Embryonic facial prominence (tissue), 1 donor: ENCODE data around the gene ANTXR2.

Experiments used
- DNase-seq: peaks from one replicate; pipeline ENCODE4 v3.0.0-alpha.2; 2016; ENCODE audit errors: extremely low spot score

ANTXR2 gene

DNA sequence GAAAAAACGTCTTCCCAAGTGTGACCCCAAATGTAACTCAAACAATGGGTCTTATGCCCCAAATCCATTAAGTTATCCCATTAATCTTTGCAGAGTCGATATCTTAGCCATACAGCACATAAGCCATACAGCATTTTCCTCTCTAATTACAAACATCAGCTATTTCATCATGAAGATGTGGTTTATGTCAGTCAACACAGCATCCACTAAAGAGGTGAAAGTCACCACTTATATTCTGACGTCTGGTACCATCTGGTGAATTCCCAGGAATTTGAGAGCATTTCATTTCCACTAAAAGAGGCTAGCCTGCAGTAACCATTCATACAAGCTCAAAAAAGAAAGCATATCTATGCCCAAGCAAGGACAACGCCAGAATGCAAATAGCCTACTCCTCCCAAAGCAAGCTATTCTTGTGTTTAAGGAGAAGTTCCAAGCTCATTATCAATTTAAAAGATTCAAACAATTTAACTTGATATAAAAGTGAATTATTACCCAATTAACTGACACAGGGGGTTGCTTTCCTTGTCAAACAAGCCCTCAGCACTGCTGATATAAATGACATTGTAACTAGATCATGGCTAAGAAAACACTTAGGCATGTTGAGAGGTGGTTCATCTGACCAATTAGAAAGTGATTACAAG, 203.3 kb downstream of the ANTXR2 start:
- no peak for DNase-seq

DNA sequence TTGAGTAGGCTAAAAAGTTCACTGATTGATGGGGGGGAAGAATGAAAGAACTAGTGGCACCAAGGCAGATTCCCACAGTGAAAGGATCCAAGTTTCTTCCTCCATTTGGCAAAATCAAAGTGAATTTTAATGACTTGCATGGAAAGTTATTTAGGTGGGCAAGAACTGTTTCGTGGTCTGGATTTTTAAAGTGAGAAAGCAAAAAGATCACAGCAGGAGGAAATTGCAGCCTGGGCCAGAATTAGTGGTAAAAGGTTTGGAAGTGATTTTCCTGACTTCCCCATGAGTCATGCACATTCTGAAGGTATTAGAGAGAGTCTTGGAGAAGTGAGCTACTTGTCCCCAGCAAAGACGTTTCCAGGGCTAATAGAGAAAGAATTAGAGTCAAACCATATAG, 207.8 kb downstream of the ANTXR2 start:
- DNase-seq: no peak

DNA sequence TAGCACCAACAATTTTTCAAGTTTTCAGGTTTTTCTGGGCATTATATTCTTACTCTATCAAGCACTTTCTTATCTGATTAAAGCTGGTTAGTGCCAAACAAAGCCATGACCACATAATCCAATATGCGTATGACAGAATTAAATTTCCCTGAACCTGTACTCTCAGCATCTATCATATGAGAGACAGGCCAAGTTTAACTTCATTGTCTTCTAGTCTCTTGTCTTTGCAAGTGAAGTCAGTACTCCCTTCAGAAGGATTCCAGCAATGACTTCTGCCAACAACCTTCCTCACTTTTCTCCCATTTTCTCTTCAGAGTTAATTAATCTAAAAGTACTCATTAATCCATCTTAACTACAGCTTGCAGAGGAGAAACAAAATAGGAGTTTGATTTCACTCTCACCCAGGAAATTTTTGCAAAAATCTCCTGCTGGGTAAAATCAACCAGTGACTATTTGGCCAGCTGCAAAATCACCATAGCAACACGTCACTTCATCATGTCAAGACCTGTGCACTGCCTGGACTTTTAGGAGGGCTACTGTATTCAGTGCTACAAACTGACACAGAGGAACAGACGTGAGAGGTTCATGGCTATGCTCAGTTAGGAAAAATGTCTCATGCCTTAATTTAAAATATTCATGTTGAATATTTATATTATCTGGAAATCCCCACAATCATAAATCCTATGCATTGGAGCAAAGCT, 208.4 kb downstream of the ANTXR2 start:
- no peak for DNase-seq

DNA sequence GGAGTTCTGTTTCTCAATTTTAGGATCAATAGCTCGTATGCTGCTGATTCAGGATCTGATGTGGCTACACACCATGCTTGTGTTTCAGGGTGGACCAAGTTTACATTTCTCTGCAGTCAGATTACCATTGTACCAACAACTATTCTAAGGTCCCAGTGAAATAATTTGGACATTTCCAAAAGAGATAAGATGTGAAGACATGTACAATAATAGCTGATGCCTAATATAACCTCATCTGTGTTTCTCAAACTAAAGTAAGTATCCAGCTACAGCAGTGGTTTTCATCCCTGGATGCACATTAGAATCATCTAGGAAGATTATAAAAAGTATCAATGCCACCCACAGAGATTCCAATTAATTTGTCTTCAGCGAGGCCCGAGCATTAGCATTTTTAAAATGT, 209.7 kb downstream of the ANTXR2 start:
- no peak for DNase-seq

DNA sequence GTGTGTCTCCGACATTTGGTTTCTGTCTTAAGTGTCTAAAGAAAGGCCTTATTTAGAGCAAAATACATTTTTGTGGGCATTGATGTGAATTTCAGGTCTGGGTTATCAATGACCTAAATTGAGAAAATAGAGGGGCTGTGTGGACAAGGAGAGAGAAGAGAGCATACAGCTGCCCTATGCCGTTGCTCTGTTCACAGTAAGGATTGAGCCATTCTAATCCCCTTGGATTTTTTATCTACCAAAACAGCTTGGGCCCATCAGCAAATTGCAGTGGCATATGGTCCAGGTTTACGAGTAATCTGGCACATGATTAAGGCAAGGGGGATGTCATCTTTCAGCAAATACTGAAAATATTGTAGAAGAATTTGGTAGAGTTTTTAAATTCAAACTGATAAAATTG, 210.2 kb downstream of the ANTXR2 start:
- no peak for DNase-seq

DNA sequence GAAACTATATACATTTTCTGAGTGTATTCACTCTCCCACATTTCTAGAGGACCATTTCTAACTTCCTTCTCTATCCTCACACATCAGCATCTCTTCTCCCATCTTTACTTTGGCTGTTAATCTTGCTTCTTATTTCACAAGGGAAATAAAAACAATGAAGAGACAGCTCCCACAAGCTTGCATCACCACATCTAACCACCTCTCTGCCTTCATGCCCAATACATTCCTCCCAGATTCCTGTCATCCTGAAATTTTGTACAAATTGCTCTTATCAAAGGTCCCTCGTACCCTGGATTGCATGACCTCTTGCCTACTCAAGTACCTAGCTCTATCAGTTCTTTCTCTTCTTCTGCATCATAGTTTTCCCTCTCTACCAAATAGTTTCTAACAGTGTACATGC, 215.2 kb downstream of the ANTXR2 start:
- no peak for DNase-seq

DNA sequence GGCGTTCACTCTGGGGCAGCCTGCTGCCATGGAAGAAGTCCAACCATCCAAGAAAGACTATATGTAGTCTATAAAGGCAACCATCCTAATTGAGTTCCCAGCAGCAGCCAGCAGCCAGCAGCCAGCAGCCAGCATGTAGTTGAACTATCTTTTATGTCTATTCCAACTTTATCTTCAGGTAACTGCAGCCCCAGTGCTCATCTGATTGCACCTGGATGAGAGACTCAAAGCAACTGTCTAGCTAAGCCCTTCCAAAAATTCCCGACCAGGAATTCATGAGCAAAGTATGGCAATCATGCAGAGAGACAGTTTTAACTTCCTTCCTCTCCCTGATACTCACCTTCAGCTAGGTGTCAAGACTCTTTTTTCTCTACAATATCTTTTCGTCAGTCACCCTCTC, 216.8 kb downstream of the ANTXR2 start:
- DNase-seq: no peak

DNA sequence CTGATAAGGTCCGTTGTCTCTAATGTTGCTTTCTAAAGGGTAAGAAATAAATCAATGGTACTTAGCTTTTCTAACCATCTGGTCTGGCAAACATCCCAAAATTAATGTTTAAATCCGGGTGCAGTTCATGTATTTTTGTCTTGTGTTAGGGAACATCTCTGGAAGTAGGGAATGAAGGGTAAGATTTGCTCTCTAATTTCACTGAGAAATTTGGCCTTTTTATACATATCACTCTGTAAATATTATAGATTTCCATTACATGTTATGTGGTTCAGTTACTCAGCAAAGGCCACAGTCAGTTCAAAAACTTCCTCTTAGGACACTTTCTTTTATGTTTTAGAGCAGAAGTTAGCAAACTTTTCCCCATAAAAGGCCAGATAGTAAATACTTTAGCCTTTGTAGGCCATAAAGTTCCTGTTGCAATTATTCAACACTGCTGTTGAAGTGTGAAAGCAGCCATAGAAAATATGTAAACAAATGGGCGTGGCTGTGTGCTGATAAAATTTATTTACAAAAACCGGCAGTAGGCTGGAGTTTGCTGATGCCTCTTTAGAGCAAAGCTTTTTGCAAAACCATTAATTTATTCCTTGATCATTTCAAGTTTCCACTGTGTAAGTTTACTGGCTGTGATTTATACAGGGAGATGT, 218.1 kb downstream of the ANTXR2 start:
- DNase-seq: no peak

DNA sequence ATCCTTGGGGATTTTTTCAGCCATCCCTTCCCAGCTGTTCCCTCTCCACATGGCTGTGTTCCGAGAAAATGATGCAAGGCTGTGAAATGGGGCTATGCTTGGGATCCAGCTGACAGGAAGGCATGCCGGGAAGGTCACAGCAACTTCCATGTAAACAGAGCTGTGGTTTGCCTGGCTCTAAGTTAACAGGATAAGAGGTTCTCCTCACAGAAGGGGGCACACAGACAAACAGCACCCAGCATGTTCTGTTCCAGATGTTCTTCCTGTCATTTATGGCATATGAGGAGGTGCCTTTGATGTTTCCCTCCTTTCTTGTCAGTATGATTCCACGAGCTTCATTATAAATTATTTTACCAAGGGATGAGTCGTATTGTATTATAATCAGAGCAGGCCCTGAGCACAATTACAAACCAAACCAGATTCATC, 220.7 kb downstream of the ANTXR2 start:
- DNase-seq: no peak

DNA sequence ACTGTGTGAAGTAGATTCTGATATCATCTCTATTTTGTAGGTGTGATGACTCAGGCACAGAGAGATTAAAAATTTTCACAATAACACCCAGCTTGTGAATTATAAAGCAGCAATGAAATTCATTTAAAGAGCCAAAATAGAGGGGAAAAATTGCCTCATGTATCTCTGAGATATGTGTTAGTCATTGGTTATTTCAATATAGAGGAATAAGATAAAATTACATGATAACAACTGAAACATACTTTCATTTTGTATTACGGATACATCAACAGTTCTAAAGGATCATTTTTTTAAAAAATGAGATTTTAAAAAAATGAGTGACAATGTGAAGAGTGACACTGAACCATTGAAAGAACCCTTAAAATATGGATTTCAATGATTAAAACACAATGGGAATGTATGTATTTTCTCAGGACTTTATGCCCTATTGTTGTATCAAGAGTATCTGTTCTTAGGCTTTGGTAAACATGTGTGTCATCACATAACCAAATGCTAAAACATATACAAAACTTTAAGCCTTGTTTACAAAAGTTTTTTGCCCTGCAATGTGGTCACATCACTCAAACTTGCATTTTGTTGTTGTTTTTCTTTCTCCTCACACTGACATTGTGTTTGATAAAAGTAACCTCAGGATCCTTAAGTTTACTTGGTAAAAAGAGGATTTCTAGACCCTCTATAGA, 221.3 kb downstream of the ANTXR2 start:
- no peak for DNase-seq
